Activated T-helper 1 cell treated with anti-CD3 and anti-CD28 coated beads, Interleukin-2, amount 50 U/mL, for 16 hours (primary cell): Measurements from ENCODE around the gene BHLHE40.
"Not testable (repeated sequence)": the region's sequence is repeated elsewhere in the genome, so short reads cannot be mapped to it uniquely, and the experiment has no call there.

Experiments
- DNase-seq, 2 donors: peaks; one replicate each; pipeline ENCODE4 v3.0.0-alpha.2; 2020; ENCODE audit warnings: low read depth in 1 of 2, low spot score in 1 of 2

BHLHE40 gene

GRCh38 chr3:4959180-4959579 is 20.1 kb upstream of the BHLHE40 start:
- no peak for DNase-seq

- DNase-seq, result not testable (repeated sequence)
These were observed 17.4 kb upstream of the BHLHE40 start for GRCh38 chr3:4961865-4962264.

GRCh38 chr3:4963669-4964570 is 15.3 kb upstream of the BHLHE40 start:
- no peak for DNase-seq

GRCh38 chr3:4966006-4966405 is 13.2 kb upstream of the BHLHE40 start:
- DNase-seq, result not testable (repeated sequence)

- DNase-seq, result not testable (repeated sequence)
These were observed 11.6 kb upstream of the BHLHE40 start for GRCh38 chr3:4967683-4968082.

- DNase-seq, result not testable (repeated sequence)
These were observed 7.8 kb upstream of the BHLHE40 start for GRCh38 chr3:4971437-4971836.

- no peak for DNase-seq
These were observed 7.4 kb upstream of the BHLHE40 start for GRCh38 chr3:4971838-4972237.

- DNase-seq, result no peak
These were observed 6.3 kb upstream of the BHLHE40 start for GRCh38 chr3:4972652-4973643.

GRCh38 chr3:4974154-4974553 is 5.1 kb upstream of the BHLHE40 start:
- no peak for DNase-seq

- DNase-seq, result no peak
These were observed 3.1 kb upstream of the BHLHE40 start for GRCh38 chr3:4976109-4976508.

GRCh38 chr3:4977001-4977852 is 2.0 kb upstream of the BHLHE40 start:
- DNase-seq, result peak in 1 of 2 donors; percentile 37

GRCh38 chr3:4977853-4978203 is 1.4 kb upstream of the BHLHE40 start:
- DNase-seq, result no peak

- DNase-seq, result peak; percentile 49 to 50
These were observed 852 bp upstream of the BHLHE40 start for GRCh38 chr3:4978204-4978965.

GRCh38 chr3:4978966-4979427 is 240 bp upstream of the BHLHE40 start:
- peak; percentile 67 to 87 for DNase-seq

GRCh38 chr3:4980229-4981203 is 1.3 kb downstream of the BHLHE40 start:
- peak; percentile 84 for DNase-seq

- no peak for DNase-seq
These were observed 2.0 kb downstream of the BHLHE40 start for GRCh38 chr3:4981294-4981664.

- no peak for DNase-seq
These were observed 2.6 kb downstream of the BHLHE40 start for GRCh38 chr3:4981665-4982494.
